ENCODE results near the gene WNT3. TPM values are rescaled to one million over a fixed set of nuclear protein-coding genes. Genes with fewer than 3 reads are reported as not detected.

The WNT3 gene
- total and polyA plus RNA-seq, 4 experiments from 2014 or later, result not detected

DNA sequence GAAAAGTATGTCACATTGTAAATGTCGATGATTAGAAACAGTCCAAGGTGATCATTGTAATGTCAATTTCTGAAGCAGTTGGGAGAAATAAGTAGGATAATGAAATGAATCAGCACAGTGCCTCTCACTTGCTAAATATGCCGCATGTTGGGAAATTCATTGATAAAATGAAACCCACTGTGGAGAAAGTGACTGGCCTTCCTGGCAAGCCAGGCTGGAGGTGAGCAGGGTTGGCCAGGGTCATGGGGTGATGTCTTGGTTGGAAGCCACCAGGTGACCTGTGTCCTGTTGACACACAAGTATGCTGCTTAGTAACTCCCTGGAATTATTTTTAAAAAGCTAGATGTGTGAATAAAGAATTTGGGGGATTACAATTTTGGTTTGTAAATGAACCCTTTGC lies 18.0 kb upstream of the WNT3 start:
- Mint-ChIP-seq H3K9me3 (peaks cover 0 to 4% (median 2%) of the 10 kb centered on the region in 8 donors), H3K27ac (peak overlapping the region in 1 of 7 donors; percentile 73), H3K27me3 (peaks cover 16 to 29% of the 10 kb centered on the region in 2 donors), H3K4me1 (peaks cover 0 to 10% (median 3%) of the 10 kb centered on the region in 4 donors), H3K4me3 (no peak overlapping the region), H3K36me3 (no peaks in the 10 kb centered on the region)
- intact Hi-C loops (cut with micrococcal nuclease), result no loop called here
- no peaks in the 10 kb centered on the region for H3K36me3 ChIP-seq (ENCODE audit: insufficient read depth, low read length)
- H3K27ac ChIP-seq (ENCODE audit: low read depth, low read length), result no peak overlapping the region
- ChIA-PET CTCF (ENCODE audit: partially characterized antibody) (interaction anchor here (2.0 kb wide), 1 partner anchor 9 kb away, joined by 4 read pairs; no protein-coding TSS in a partner anchor), POLR2A (ENCODE audit: partially characterized antibody) (interaction anchor here (1.0 kb wide), 1 partner anchor 10 kb away, joined by 3 read pairs; no protein-coding TSS in a partner anchor)
- no peaks in the 10 kb centered on the region for H3K9me3 ChIP-seq (ENCODE audit: control insufficient read depth in 1 of 2, low read length in 2 of 2)
- H3K4me1 ChIP-seq (ENCODE audit: insufficient read depth, low read length), result no peaks in the 10 kb centered on the region
- H3K27me3 ChIP-seq (ENCODE audit: insufficient read depth, low read length), result peaks cover 7% of the 10 kb centered on the region
- H3K4me3 ChIP-seq (ENCODE audit: low read length in 2 of 2), result no peak overlapping the region
- DNase-seq, result no peak

- Histone ChIP-seq H3K4me1 (ENCODE audit: insufficient read depth, low read length) (no peaks in the 10 kb centered on the region), H3K4me3 (ENCODE audit: low read length in 2 of 2) (no peak overlapping the region), H3K27me3 (ENCODE audit: insufficient read depth, low read length) (no peaks in the 10 kb centered on the region), H3K27ac (ENCODE audit: low read depth, low read length) (no peak overlapping the region), H3K36me3 (ENCODE audit: insufficient read depth, low read length) (no peaks in the 10 kb centered on the region), H3K9me3 (ENCODE audit: control insufficient read depth in 1 of 2, low read length in 2 of 2) (no peaks in the 10 kb centered on the region)
- no peak overlapping the region for H3K27ac Mint-ChIP-seq
- peaks cover 0 to 5% (median 3%) of the 10 kb centered on the region in 4 donors for H3K4me1 Mint-ChIP-seq
- POLR2A ChIA-PET (ENCODE audit: partially characterized antibody), result no interaction called here
- H3K36me3 Mint-ChIP-seq, result no peaks in the 10 kb centered on the region
- no peak for DNase-seq
- intact Hi-C loops (cut with micrococcal nuclease), result no loop called here
- CTCF ChIA-PET (ENCODE audit: partially characterized antibody), result interaction anchor here (0.6 to 1.0 kb wide), 2 partner anchors 22 to 104 kb away, joined by 3 read pairs; no protein-coding TSS in a partner anchor
- H3K4me3 Mint-ChIP-seq, result no peak overlapping the region
- peaks cover 3 to 20% of the 10 kb centered on the region in 2 donors for H3K27me3 Mint-ChIP-seq
- H3K9me3 Mint-ChIP-seq, result no peaks in the 10 kb centered on the region
Observed at GRCh38 chr17:46834846-46835245, 16.4 kb upstream of the WNT3 start.

- no peaks in the 10 kb centered on the region for H3K9me3 ChIP-seq (ENCODE audit: control insufficient read depth in 1 of 2, low read length in 2 of 2)
- no peaks in the 10 kb centered on the region for H3K36me3 ChIP-seq (ENCODE audit: insufficient read depth, low read length)
- intact Hi-C loops (cut with micrococcal nuclease), result no loop called here
- Mint-ChIP-seq H3K4me3 (no peak overlapping the region), H3K27ac (no peak overlapping the region), H3K9me3 (no peaks in the 10 kb centered on the region), H3K27me3 (peaks cover 1 to 17% of the 10 kb centered on the region in 2 donors), H3K4me1 (peaks cover 0 to 5% (median 3%) of the 10 kb centered on the region in 4 donors), H3K36me3 (no peaks in the 10 kb centered on the region)
- H3K27ac ChIP-seq (ENCODE audit: low read depth, low read length), result no peak overlapping the region
- POLR2A ChIA-PET (ENCODE audit: partially characterized antibody), result no interaction called here
- no peaks in the 10 kb centered on the region for H3K4me1 ChIP-seq (ENCODE audit: insufficient read depth, low read length)
- no peak overlapping the region for H3K4me3 ChIP-seq (ENCODE audit: low read length in 2 of 2)
- H3K27me3 ChIP-seq (ENCODE audit: insufficient read depth, low read length), result no peaks in the 10 kb centered on the region
- DNase-seq, result no peak
- CTCF ChIA-PET (ENCODE audit: partially characterized antibody), result interaction anchor here (1.4 kb wide), 1 partner anchor 8 kb away, joined by 9 read pairs; no protein-coding TSS in a partner anchor
Observed at GRCh38 chr17:46833840-46834208, 15.3 kb upstream of the WNT3 start.

DNA sequence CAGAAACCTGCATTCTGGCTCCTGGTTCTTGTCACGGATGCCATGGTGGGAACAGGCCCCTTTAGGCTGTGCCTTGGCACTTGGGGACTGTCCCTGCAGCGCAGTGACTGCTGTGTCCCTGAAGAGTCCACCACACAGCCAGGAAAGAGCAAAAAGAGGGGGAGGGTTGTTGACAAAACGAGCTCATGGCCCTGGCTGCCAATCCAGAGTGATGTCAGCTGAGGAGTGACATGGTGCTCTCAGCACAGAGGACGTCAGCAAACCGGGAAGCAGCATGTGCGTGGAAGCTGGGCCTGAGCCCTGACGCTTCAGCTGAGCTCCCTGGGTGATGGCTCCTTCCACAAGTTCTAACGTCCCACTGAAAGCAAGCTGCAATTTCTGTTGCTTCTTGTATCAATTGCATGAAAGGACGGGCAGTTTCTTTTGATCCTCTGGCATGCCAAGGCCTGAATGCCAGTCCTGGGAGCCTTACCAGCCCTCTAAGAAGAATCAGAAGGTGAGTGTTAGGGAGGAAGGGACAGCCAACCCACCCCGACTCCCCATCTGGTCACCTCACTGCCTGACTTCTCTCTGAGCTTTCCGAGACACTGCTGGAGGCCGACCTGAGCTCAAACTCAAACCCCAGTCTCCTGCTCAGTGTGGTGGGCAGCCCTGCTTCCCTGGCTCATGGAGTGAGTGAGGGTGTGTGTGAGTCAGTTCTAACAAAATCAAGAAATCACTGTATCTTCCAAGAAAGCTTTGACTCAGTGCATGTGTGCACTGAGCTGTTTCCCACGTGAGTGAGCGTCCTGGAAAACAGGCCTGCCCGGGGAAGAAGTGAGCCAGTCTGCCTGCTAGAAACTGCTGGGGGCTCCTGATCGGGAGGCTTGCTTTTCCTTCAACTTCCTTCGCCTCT lies 14.7 kb upstream of the WNT3 start:
- POLR2A ChIA-PET (ENCODE audit: partially characterized antibody), result no interaction called here
- Histone ChIP-seq H3K27ac (ENCODE audit: low read depth, low read length) (no peak overlapping the region), H3K4me3 (ENCODE audit: low read length in 2 of 2) (no peak overlapping the region), H3K4me1 (ENCODE audit: insufficient read depth, low read length) (no peaks in the 10 kb centered on the region), H3K9me3 (ENCODE audit: control insufficient read depth in 1 of 2, low read length in 2 of 2) (no peaks in the 10 kb centered on the region), H3K27me3 (ENCODE audit: insufficient read depth, low read length) (no peaks in the 10 kb centered on the region), H3K36me3 (ENCODE audit: insufficient read depth, low read length) (no peaks in the 10 kb centered on the region)
- CTCF ChIA-PET (ENCODE audit: partially characterized antibody), result interaction anchor here (1.4 kb wide), 1 partner anchor 9 kb away, joined by 9 read pairs; no protein-coding TSS in a partner anchor
- H3K27me3 Mint-ChIP-seq, result peaks cover 0 to 17% of the 10 kb centered on the region in 2 donors
- DNase-seq, result no peak
- H3K9me3 Mint-ChIP-seq, result no peaks in the 10 kb centered on the region
- H3K4me1 Mint-ChIP-seq, result peaks cover 0 to 5% (median 3%) of the 10 kb centered on the region in 4 donors
- no peaks in the 10 kb centered on the region for H3K36me3 Mint-ChIP-seq
- intact Hi-C loops (cut with micrococcal nuclease), result no loop called here
- H3K27ac Mint-ChIP-seq, result no peak overlapping the region
- H3K4me3 Mint-ChIP-seq, result no peak overlapping the region

DNA sequence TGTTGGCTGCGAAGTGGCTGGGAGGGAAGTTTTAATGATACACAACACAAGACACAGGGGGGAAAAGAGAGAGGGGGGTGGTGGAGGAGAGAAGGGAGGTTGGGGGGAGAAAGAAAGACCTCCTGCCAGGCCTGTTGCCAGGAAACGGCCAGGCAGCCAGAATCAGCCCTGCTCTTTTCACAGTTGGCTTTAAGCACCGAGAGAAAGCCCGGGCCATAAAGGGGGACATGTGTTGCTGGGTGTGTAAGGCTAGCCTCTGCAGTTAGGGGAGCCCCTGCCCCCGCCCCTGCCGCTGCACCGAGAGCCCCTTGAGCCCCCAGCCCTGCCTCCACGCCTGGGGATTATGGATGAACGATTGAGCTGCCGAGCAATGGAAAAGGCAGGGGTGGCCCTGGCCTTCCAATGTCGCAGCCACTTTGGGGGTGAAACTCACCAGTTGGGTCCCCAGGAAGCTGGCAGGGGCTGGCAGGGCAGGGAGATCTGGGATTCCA lies 13.9 kb upstream of the WNT3 start:
- Mint-ChIP-seq H3K9me3 (no peaks in the 10 kb centered on the region), H3K36me3 (no peaks in the 10 kb centered on the region), H3K27ac (peak overlapping the region in 1 of 7 donors; percentile 64), H3K4me1 (peaks cover 0 to 5% (median 3%) of the 10 kb centered on the region in 4 donors), H3K4me3 (no peak overlapping the region), H3K27me3 (peaks cover 0 to 9% of the 10 kb centered on the region in 2 donors)
- Histone ChIP-seq H3K4me1 (ENCODE audit: insufficient read depth, low read length) (no peaks in the 10 kb centered on the region), H3K27me3 (ENCODE audit: insufficient read depth, low read length) (no peaks in the 10 kb centered on the region), H3K36me3 (ENCODE audit: insufficient read depth, low read length) (no peaks in the 10 kb centered on the region), H3K4me3 (ENCODE audit: low read length in 2 of 2) (no peak overlapping the region), H3K27ac (ENCODE audit: low read depth, low read length) (no peak overlapping the region), H3K9me3 (ENCODE audit: control insufficient read depth in 1 of 2, low read length in 2 of 2) (no peaks in the 10 kb centered on the region)
- POLR2A ChIA-PET (ENCODE audit: partially characterized antibody), result no interaction called here
- DNase-seq, result no peak
- intact Hi-C loops (cut with micrococcal nuclease), result no loop called here
- CTCF ChIA-PET (ENCODE audit: partially characterized antibody), result interaction anchor here (1.4 kb wide), 1 partner anchor 10 kb away, joined by 9 read pairs; no protein-coding TSS in a partner anchor

GRCh38 chr17:46831573-46832330 lies 13.3 kb upstream of the WNT3 start:
- Histone ChIP-seq H3K27ac (ENCODE audit: low read depth, low read length) (no peak overlapping the region), H3K36me3 (ENCODE audit: insufficient read depth, low read length) (no peaks in the 10 kb centered on the region), H3K4me1 (ENCODE audit: insufficient read depth, low read length) (no peaks in the 10 kb centered on the region), H3K27me3 (ENCODE audit: insufficient read depth, low read length) (no peaks in the 10 kb centered on the region), H3K9me3 (ENCODE audit: control insufficient read depth in 1 of 2, low read length in 2 of 2) (no peaks in the 10 kb centered on the region), H3K4me3 (ENCODE audit: low read length in 2 of 2) (no peak overlapping the region)
- Mint-ChIP-seq H3K27me3 (peaks cover 0 to 12% of the 10 kb centered on the region in 2 donors), H3K36me3 (no peaks in the 10 kb centered on the region), H3K27ac (peak overlapping the region in 1 of 7 donors; percentile 64), H3K4me3 (no peak overlapping the region), H3K4me1 (peaks cover 0 to 5% (median 3%) of the 10 kb centered on the region in 4 donors), H3K9me3 (no peaks in the 10 kb centered on the region)
- POLR2A ChIA-PET (ENCODE audit: partially characterized antibody), result no interaction called here
- no peak for DNase-seq
- intact Hi-C loops (cut with micrococcal nuclease), result no loop called here
- CTCF ChIA-PET (ENCODE audit: partially characterized antibody), result no interaction called here

DNA sequence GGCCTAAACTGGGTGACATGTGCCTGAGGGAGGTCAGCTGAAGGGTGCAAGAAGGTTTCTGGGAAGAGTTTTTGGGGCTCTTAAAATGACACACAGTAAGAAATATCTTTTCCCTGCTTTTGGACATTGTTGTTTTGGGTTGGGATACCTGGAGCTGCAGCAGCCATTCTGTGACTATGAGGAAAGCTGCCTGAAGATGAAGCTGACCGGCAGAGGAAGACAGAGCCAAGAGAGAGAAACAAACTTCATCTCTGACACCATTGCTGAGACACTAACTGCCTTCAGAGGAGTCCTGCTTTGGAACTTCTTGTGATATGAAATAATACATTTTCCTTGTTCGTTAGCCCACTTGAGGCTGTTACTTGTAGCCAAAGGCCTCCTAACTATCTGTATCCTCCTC lies 8.8 kb upstream of the WNT3 start:
- Mint-ChIP-seq H3K27ac (no peak overlapping the region), H3K4me3 (no peak overlapping the region), H3K27me3 (peaks cover under 1 to 12% of the 10 kb centered on the region in 2 donors), H3K4me1 (no peaks in the 10 kb centered on the region), H3K36me3 (no peaks in the 10 kb centered on the region), H3K9me3 (no peaks in the 10 kb centered on the region)
- ChIA-PET CTCF (ENCODE audit: partially characterized antibody) (no interaction called here), POLR2A (ENCODE audit: partially characterized antibody) (no interaction called here)
- intact Hi-C loops (cut with micrococcal nuclease), result no loop called here
- no peak for DNase-seq
- Histone ChIP-seq H3K4me3 (ENCODE audit: low read length in 2 of 2) (no peak overlapping the region), H3K27ac (ENCODE audit: low read depth, low read length) (no peak overlapping the region), H3K4me1 (ENCODE audit: insufficient read depth, low read length) (no peaks in the 10 kb centered on the region), H3K36me3 (ENCODE audit: insufficient read depth, low read length) (no peaks in the 10 kb centered on the region), H3K9me3 (ENCODE audit: control insufficient read depth in 1 of 2, low read length in 2 of 2) (no peaks in the 10 kb centered on the region), H3K27me3 (ENCODE audit: insufficient read depth, low read length) (peaks cover under 1% of the 10 kb centered on the region)

Measured in CD4-positive, alpha-beta memory T cell (primary cell).